Hepatocyte (in vitro differentiated cells): ENCODE data around the gene MARCHF9.

ENCODE experiments used
- EZH2 ChIP-seq: fragments of 200-600 bp; sonication (generic); IDR thresholded peaks from 2 replicates; pipeline ENCODE4 v1.6.1; 2016; ENCODE audit warnings: antibody characterized with exemption, mild to moderate bottlenecking, borderline replicate concordance
- EZH2phosphoT487 ChIP-seq: fragments of 200-600 bp; sonication (generic); IDR thresholded peaks from one replicate; pipeline ENCODE4 v1.6.1; 2018; ENCODE audit warnings: antibody characterized with exemption, mild to moderate bottlenecking, low read depth, moderate library complexity; ENCODE audit not compliant: unreplicated experiment, severe bottlenecking
- TF ChIP-seq, protein P1 (sequence below): fragments of 200-600 bp; sonication (generic); IDR thresholded peaks from 2 replicates; pipeline ENCODE4 v1.5.1; 2016; ENCODE audit warnings: antibody characterized with exemption, mild to moderate bottlenecking; ENCODE audit not compliant: poor library complexity

DNA sequence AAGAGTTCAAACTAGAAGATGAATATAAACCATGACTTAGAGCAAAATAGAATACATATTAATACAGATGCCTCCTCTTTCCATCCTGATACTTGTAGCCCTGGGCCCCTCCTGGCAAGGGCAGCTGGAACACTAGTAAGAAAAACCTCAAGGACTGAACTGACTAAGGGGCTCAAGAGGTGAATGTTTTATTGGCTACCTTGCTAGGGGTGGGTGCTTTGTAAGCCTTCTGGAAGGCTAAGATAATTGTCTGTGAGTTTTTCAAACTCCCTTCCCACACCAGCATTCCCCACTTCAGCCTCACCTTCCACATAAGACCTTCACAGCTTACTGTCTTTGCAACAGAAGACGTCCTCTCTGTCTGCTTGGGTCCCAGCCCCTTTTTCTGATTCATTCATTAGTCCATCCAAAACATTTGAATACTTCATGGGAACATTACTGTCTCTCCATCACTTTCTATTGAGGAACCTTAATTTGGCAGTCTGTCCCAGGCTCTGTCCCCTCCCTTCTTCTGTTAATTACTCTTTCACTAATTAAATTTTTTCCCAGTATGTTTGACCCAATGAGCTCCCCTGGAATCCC is 1.1 kb upstream of the MARCHF9 start:
- TF ChIP-seq EZH2 (no peak), EZH2phosphoT487 (no peak)
- TF ChIP-seq, protein P1, sequence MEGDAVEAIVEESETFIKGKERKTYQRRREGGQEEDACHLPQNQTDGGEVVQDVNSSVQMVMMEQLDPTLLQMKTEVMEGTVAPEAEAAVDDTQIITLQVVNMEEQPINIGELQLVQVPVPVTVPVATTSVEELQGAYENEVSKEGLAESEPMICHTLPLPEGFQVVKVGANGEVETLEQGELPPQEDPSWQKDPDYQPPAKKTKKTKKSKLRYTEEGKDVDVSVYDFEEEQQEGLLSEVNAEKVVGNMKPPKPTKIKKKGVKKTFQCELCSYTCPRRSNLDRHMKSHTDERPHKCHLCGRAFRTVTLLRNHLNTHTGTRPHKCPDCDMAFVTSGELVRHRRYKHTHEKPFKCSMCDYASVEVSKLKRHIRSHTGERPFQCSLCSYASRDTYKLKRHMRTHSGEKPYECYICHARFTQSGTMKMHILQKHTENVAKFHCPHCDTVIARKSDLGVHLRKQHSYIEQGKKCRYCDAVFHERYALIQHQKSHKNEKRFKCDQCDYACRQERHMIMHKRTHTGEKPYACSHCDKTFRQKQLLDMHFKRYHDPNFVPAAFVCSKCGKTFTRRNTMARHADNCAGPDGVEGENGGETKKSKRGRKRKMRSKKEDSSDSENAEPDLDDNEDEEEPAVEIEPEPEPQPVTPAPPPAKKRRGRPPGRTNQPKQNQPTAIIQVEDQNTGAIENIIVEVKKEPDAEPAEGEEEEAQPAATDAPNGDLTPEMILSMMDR: no peak
